ENCODE measurements around the gene NUP93. TPM values are rescaled to one million over a fixed set of nuclear protein-coding genes. Genes with fewer than 3 reads are reported as not detected.

NUP93 gene
- total and polyA plus RNA-seq, 9 of the 15 experiments (the other 6 are each of a cell fraction or from before 2014, with no cell fraction given): 92.0 to 162 (median 121) TPM

DNA sequence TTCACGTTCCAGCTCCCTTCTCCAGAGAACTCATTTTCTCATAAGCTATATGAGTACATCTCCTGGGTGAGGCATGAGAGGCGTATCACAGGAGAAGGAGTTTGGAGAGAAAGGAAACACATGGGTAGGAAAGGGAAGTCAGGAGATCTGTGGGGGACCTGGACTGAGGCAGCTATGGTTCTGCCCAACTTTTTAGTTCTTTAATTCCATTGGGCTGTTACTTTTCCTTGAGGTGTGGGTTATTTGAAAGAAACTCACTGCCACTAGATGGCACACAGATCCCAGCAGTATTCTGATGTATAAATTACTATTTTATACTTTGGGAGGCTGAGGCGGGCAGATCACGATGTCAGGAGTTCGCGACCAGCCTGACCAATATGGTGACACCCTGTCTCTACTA, 63.6 kb downstream of the NUP93 start:
- intact Hi-C loops (cut with micrococcal nuclease) (no loop called here), in situ Hi-C loops (cut with MboI) (no loop called here)
- Histone ChIP-seq H3K79me2 (ENCODE audit: control insufficient read depth, insufficient read depth, low read length) (peaks cover 20% of the 10 kb centered on the region; the same call in 2 of the 3 replicates), H3K27me3 (ENCODE audit: control insufficient read depth in 2 of 2, insufficient read depth in 2 of 2, low read length in 2 of 2) (no peaks in the 10 kb centered on the region), H2AFZ (ENCODE audit: low read depth, low read length) (no peak overlapping the region), H3K4me1 (replicated peaks in 1 of 2; ENCODE audit: control insufficient read depth in 2 of 2, insufficient read depth in 2 of 2, low read length in 2 of 2) (no peaks in the 10 kb centered on the region), H3K9me1 (ENCODE audit: control insufficient read depth, insufficient read depth, low read length) (no peaks in the 10 kb centered on the region), H3K36me3 (ENCODE audit: control insufficient read depth, insufficient read depth, low read length) (peaks cover 8% of the 10 kb centered on the region; the same call in 2 of the 3 replicates), H3K9me3 (replicated peaks; ENCODE audit: control insufficient read depth, insufficient read depth, low read depth, low read length) (no peaks in the 10 kb centered on the region), H3K4me3 (no peak overlapping the region), H3K9ac (ENCODE audit: insufficient read depth in 1 of 2, low read depth in 2 of 2, low read length in 2 of 2) (no peak overlapping the region), H3K27ac (ENCODE audit: extremely low read depth, low read depth, low read length) (no peak overlapping the region), H3K4me2 (ENCODE audit: insufficient read depth, low read length) (no peak overlapping the region), H4K20me1 (replicated peaks; ENCODE audit: control insufficient read depth, insufficient read depth, low read length) (no peaks in the 10 kb centered on the region)
- BruUV-seq (replicated peaks): no TSS peak
- ATAC-seq (peak; percentile 34; the same call in 2 of the 3 replicates), FAIRE-seq (no peak), DNase-seq (ENCODE audit: extremely low read depth in 1 of 4, low spot score in 3 of 4) (peak in 1 of 4 experiments; percentile 11)
- ChIA-PET POLR2A (interaction anchor here (1.1 to 1.4 kb wide), 4 partner anchors 10 to 138 kb away, joined by 3 to 6 read pairs (median 3); partner anchors contain the start of genes HERPUD1 and MT1H), CTCF (ENCODE audit: low intra/inter-chr PET ratio) (interaction anchor here (0.8 kb wide), 1 partner anchor 76 kb away, joined by 3 read pairs; no protein-coding TSS in a partner anchor)
- WGBS (ENCODE audit: insufficient coverage, low coverage, missing lambda C conversion rate): 88% methylated on average over 6 of the region's 6 CpGs
- TF ChIP-seq ERF (CRISPR knock-in tag; IDR thresholded peaks at IDR 0.05): no peak
- TF ChIP-seq, protein P1, sequence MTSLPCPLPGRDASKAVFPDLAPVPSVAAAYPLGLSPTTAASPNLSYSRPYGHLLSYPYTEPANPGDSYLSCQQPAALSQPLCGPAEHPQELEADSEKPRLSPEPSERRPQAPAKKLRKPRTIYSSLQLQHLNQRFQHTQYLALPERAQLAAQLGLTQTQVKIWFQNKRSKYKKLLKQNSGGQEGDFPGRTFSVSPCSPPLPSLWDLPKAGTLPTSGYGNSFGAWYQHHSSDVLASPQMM (CRISPR knock-in tag; IDR thresholded peaks at IDR 0.05): no peak
- TF ChIP-seq PTRF (tag; IDR thresholded peaks at IDR 0.05): no peak
- TF ChIP-seq RAD21 (CRISPR knock-in tag; conservative IDR thresholded peaks at IDR 0.05 in 1 of 2, IDR thresholded peaks at IDR 0.05 in 1 of 2): peak; percentile 22 to 38; a peak in 2 of 4 replicates
- TF ChIP-seq MCM3 (IDR thresholded peaks at IDR 0.05): no peak
- no peak for TF ChIP-seq ZNF347 (CRISPR knock-in tag; IDR thresholded peaks at IDR 0.05; ENCODE audit: low read depth)
- no peak for TF ChIP-seq CREM (IDR thresholded peaks at IDR 0.05; ENCODE audit: low read depth)
- TF ChIP-seq, protein P2, sequence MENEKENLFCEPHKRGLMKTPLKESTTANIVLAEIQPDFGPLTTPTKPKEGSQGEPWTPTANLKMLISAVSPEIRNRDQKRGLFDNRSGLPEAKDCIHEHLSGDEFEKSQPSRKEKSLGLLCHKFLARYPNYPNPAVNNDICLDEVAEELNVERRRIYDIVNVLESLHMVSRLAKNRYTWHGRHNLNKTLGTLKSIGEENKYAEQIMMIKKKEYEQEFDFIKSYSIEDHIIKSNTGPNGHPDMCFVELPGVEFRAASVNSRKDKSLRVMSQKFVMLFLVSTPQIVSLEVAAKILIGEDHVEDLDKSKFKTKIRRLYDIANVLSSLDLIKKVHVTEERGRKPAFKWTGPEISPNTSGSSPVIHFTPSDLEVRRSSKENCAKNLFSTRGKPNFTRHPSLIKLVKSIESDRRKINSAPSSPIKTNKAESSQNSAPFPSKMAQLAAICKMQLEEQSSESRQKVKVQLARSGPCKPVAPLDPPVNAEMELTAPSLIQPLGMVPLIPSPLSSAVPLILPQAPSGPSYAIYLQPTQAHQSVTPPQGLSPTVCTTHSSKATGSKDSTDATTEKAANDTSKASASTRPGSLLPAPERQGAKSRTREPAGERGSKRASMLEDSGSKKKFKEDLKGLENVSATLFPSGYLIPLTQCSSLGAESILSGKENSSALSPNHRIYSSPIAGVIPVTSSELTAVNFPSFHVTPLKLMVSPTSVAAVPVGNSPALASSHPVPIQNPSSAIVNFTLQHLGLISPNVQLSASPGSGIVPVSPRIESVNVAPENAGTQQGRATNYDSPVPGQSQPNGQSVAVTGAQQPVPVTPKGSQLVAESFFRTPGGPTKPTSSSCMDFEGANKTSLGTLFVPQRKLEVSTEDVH (IDR thresholded peaks at IDR 0.05; ENCODE audit: low read depth, partially characterized antibody): no peak
- TF ChIP-seq HDAC8 (tag; IDR thresholded peaks at IDR 0.05): no peak
- TF ChIP-seq, protein P3, sequence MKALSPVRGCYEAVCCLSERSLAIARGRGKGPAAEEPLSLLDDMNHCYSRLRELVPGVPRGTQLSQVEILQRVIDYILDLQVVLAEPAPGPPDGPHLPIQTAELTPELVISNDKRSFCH (CRISPR knock-in tag; IDR thresholded peaks at IDR 0.05): no peak
- TF ChIP-seq, protein P3 (tag; IDR thresholded peaks at IDR 0.05): no peak
- TF ChIP-seq DMBX1 (CRISPR knock-in tag; IDR thresholded peaks at IDR 0.05; ENCODE audit: borderline replicate concordance): no peak
- TF ChIP-seq ZNF384 (IDR thresholded peaks at IDR 0.05; ENCODE audit: low read depth, low read length): no peak
- no peak for TF ChIP-seq TAF15 (IDR thresholded peaks at IDR 0.05; ENCODE audit: low read depth, low read length)
- no peak for TF ChIP-seq NFE2 (IDR thresholded peaks at IDR 0.05; ENCODE audit: low read depth)
- TF ChIP-seq, protein P4, sequence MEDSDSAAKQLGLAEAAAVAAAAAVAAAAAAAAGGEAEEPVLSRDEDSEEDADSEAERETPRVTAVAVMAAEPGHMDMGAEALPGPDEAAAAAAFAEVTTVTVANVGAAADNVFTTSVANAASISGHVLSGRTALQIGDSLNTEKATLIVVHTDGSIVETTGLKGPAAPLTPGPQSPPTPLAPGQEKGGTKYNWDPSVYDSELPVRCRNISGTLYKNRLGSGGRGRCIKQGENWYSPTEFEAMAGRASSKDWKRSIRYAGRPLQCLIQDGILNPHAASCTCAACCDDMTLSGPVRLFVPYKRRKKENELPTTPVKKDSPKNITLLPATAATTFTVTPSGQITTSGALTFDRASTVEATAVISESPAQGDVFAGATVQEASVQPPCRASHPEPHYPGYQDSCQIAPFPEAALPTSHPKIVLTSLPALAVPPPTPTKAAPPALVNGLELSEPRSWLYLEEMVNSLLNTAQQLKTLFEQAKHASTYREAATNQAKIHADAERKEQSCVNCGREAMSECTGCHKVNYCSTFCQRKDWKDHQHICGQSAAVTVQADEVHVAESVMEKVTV (CRISPR knock-in tag; IDR thresholded peaks at IDR 0.05): 0 out of 2 replicates have a peak, but pooled peaks have one; percentile 6

Measured in K562 (cell line).